BLaER1 treated with 17β-estradiol and CSF1 and Interleukin-3, amounts not matched to agents 10 nM and 100 nM (cell line): ENCODE data around the gene IFTAP.

Experiments
- H3K27ac ChIP-seq, 11 experiments: shearing (Covaris generic); formaldehyde crosslinking; 2 replicates each; pipeline ENCODE4 v1.8.1; 2022
- H3K27me3 ChIP-seq, 11 experiments: shearing (Covaris generic); formaldehyde crosslinking; 2 replicates each; pipeline ENCODE4 v1.8.1; 2022
- H3K36me3 ChIP-seq, 11 experiments: shearing (Covaris generic); formaldehyde crosslinking; 2 replicates each; pipeline ENCODE4 v1.8.1; 2022
- H3K4me1 ChIP-seq, 10 experiments: shearing (Covaris generic); formaldehyde crosslinking; 2 replicates each; pipeline ENCODE4 v1.8.1; 2022
- H3K4me2 ChIP-seq, 11 experiments: shearing (Covaris generic); formaldehyde crosslinking; 2 replicates each; pipeline ENCODE4 v1.8.1; 2022
- H3K4me3 ChIP-seq, 10 experiments: shearing (Covaris generic); formaldehyde crosslinking; 2 replicates each; pipeline ENCODE4 v1.8.1; 2022
- H3K9ac ChIP-seq, 11 experiments: shearing (Covaris generic); formaldehyde crosslinking; 2 replicates each; pipeline ENCODE4 v1.8.1; 2022
- H3K9me3 ChIP-seq, 11 experiments: shearing (Covaris generic); formaldehyde crosslinking; replicated peaks in 1 of 11; 2 replicates each; pipeline ENCODE4 v1.8.1; 2022
- H4K20me1 ChIP-seq, 11 experiments: shearing (Covaris generic); formaldehyde crosslinking; 2 replicates each; pipeline ENCODE4 v1.8.1; 2022
- Cebpa-rat ChIP-seq, 11 experiments: shearing (Covaris generic); IDR thresholded peaks; 2 replicates each; pipeline ENCODE4 v1.8.1; 2022

Gene IFTAP

DNA sequence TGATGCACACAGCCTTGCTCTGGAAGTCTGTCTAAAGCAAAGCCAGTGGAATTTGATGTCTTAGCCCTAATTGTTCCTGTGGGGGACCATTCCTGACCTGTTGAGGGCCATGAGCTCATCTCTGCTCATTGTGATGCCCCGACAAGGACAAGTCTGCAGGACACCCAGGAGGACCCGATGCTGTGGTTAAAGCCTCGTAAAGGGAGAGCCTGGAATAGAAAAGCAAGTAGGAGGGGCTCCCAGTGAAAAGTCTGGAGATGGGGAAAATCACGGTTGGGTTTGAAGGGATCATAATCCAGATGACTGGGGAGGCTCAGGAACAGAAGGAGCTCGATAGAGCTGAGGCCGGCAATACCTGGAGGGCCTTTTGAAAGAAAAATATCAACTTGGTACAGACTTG, 102.2 kb downstream of the IFTAP start:
- Histone ChIP-seq H3K4me1 (peaks cover 14 to 25% (median 20%) of the 10 kb centered on the region in 10 experiments; a peak in 19 of 20 replicates), H4K20me1 (no peaks in the 10 kb centered on the region; a peak in 1 of 22 replicates), H3K27ac (no peak overlapping the region), H3K4me3 (no peak overlapping the region), H3K36me3 (no peaks in the 10 kb centered on the region), H3K27me3 (no peaks in the 10 kb centered on the region), H3K4me2 (no peak overlapping the region), H3K9me3 (no peaks in the 10 kb centered on the region), H3K9ac (no peak overlapping the region)
- TF ChIP-seq Cebpa-rat (IDR thresholded peaks at IDR 0.05), result no peak

DNA sequence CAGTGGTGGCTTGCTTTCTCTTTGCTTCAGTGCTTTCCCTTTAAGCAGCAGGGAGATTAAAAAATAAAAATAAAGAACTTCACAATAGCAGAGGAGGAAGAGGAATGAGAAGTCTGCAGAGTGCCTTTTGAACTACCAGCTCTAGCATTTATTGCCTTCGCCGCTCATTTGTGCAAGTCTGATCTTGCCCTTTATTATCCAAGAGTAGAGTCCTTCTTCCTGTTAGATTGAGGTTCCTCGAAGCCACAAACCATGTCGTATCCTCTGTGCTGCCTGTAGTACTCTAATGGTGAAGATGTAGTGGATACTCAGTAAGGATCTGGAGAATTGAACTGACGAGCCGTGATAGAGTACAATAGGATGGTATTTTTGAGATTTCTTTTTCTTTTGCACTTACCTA, 105.0 kb downstream of the IFTAP start:
- H3K4me2 ChIP-seq, result peak overlapping the region; percentile 16 to 62 (median 35); a peak in 16 of 22 replicates
- no peaks in the 10 kb centered on the region for H3K36me3 ChIP-seq
- no peaks in the 10 kb centered on the region for H3K27me3 ChIP-seq
- peaks cover 9 to 25% (median 20%) of the 10 kb centered on the region in 10 experiments; a peak in 19 of 20 replicates for H3K4me1 ChIP-seq
- no peaks in the 10 kb centered on the region; a peak in 1 of 22 replicates for H4K20me1 ChIP-seq
- H3K27ac ChIP-seq, result no peak overlapping the region
- TF ChIP-seq Cebpa-rat (IDR thresholded peaks at IDR 0.05), result no peak
- H3K9ac ChIP-seq, result no peak overlapping the region
- H3K9me3 ChIP-seq, result no peaks in the 10 kb centered on the region
- no peak overlapping the region for H3K4me3 ChIP-seq

DNA sequence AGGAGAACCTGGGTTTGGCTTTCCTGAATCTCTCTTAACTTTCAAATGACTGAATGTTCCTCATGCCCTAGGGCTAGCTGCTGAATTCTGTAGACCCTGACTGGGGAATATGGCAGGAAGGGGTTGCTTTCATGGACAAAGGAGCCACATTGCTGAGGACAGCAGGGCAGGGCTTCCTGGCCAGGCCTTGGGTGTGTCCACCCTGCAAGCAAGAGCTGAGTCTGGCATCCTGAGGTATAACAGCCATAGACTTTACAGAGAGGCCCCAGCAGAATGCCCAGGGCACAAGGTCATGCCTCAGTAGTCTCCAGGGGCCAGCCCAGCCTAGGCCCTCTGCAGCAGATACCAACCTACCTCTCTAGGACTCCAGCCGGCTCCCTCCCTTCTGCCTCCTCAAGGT, 105.9 kb downstream of the IFTAP start:
- Histone ChIP-seq H3K27me3 (no peaks in the 10 kb centered on the region), H3K4me1 (peaks cover 9 to 25% (median 20%) of the 10 kb centered on the region in 10 experiments; a peak in 19 of 20 replicates), H3K36me3 (no peaks in the 10 kb centered on the region), H3K9ac (no peak overlapping the region; a peak in 1 of 22 replicates), H3K9me3 (no peaks in the 10 kb centered on the region), H3K4me3 (no peak overlapping the region), H3K4me2 (peak overlapping the region; percentile 5 to 62 (median 29); a peak in 15 of 22 replicates), H3K27ac (no peak overlapping the region), H4K20me1 (no peaks in the 10 kb centered on the region; a peak in 1 of 22 replicates)
- TF ChIP-seq Cebpa-rat (IDR thresholded peaks at IDR 0.05), result no peak

DNA sequence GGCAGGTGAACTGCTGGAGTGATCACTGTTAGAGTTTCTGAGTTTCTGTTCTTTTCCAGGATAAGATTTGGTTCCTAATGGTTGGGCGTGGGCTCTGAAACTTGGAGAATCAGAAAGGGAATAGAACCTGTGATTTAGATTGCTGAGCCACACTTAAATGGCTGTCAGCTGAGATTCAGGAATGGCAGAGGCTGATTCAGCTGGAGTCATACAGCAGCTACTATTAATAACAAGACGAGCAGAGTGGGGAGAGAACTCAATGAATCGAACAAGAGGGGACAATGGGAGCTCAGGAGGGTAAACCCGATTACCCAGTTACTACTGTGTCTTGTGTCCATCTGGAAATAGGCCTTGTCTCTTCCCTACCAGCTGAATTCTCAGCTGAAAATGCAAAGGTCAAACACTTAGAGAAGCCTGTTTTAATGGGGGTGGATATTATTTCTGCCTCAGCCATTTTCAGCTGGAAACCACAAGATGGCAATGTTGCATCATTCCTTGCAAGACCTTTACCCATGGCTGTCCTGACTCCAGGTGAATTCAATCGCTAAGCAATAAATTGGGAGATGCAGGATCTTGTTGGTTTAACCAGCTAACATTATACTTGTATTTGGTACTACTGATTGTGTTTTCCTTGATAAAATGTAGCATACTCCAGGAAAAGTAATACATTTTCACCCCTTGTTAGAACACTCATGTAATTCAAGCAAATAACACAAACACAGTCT, 108.2 kb downstream of the IFTAP start:
- peak in 4 of 11 experiments; percentile 14 to 68 (median 36); a peak in 2 of 22 replicates for TF ChIP-seq Cebpa-rat (IDR thresholded peaks at IDR 0.05)
- H3K9me3 ChIP-seq, result no peaks in the 10 kb centered on the region
- H3K4me1 ChIP-seq, result peaks cover 9 to 25% (median 20%) of the 10 kb centered on the region in 10 experiments; a peak in 19 of 20 replicates
- no peak overlapping the region for H3K9ac ChIP-seq
- no peak overlapping the region for H3K27ac ChIP-seq
- no peak overlapping the region; a peak in 1 of 22 replicates for H3K4me2 ChIP-seq
- no peak overlapping the region for H3K4me3 ChIP-seq
- H4K20me1 ChIP-seq, result no peaks in the 10 kb centered on the region
- no peaks in the 10 kb centered on the region for H3K27me3 ChIP-seq
- no peaks in the 10 kb centered on the region for H3K36me3 ChIP-seq

DNA sequence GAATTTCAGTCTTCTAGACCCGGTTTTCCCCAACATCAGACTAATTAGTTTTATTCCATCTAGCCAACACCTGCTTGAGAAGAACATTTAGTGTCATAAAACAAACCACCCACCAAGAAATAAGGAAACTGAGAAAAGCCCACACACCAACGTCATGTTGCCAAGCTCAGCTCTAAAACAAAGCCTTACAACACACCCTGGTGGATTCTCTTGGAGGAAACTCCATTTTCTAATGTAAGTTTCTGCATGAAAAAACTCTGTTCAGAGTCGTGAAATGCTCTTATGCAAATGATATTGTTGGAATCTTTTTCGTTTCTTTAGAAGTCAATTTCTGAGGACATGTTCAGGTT, 108.7 kb downstream of the IFTAP start:
- H3K27me3 ChIP-seq, result no peaks in the 10 kb centered on the region
- no peaks in the 10 kb centered on the region for H4K20me1 ChIP-seq
- peaks cover 9 to 25% (median 20%) of the 10 kb centered on the region in 10 experiments; a peak in 19 of 20 replicates for H3K4me1 ChIP-seq
- no peaks in the 10 kb centered on the region for H3K36me3 ChIP-seq
- no peak overlapping the region for H3K4me3 ChIP-seq
- TF ChIP-seq Cebpa-rat (IDR thresholded peaks at IDR 0.05), result no peak
- no peaks in the 10 kb centered on the region for H3K9me3 ChIP-seq
- H3K27ac ChIP-seq, result no peak overlapping the region
- H3K4me2 ChIP-seq, result no peak overlapping the region; a peak in 1 of 22 replicates
- no peak overlapping the region for H3K9ac ChIP-seq
